Esophagus squamous epithelium (tissue), 5 donors: ENCODE results near the gene POU6F2. TPM values are rescaled to one million over a fixed set of nuclear protein-coding genes. Genes with fewer than 3 reads are reported as not detected.

Experiments used
- DNase-seq: peaks from one replicate; lab custom pipeline; 2025; lab: John Stamatoyannopoulos, UW
- H3K27ac ChIP-seq, 4 donors: fragments of 200-600 bp; sonication (generic); one replicate each; pipeline ENCODE4 v1.5.1; 2016 to 2019; ENCODE audit warnings: mild to moderate bottlenecking in 1 of 4
- H3K27me3 ChIP-seq, 4 donors: fragments of 200-600 bp; sonication (generic); 1 replicate in 3 of 4; 2 replicates in 1 of 4; pipeline versions ENCODE4 v1.5.1 to v1.6.0; 2017 to 2021; ENCODE audit warnings: antibody characterized with exemption in 1 of 4
- H3K36me3 ChIP-seq, 3 donors: fragments of 200-600 bp; sonication (generic); one replicate each; pipeline ENCODE4 v1.5.1; 2016 to 2019
- H3K4me1 ChIP-seq, 3 donors: fragments of 200-600 bp; sonication (generic); one replicate each; pipeline ENCODE4 v1.5.1; 2017 to 2019
- H3K4me3 ChIP-seq, 4 donors: fragments of 200-600 bp; sonication (generic); 1 replicate in 3 of 4; 2 replicates in 1 of 4; pipeline ENCODE4 v1.5.1; 2016 to 2019; ENCODE audit warnings: mild to moderate bottlenecking in 2 of 4, moderate library complexity in 1 of 4
- H3K9me3 ChIP-seq, 3 donors: fragments of 200-600 bp; sonication (generic); one replicate each; pipeline ENCODE4 v1.5.1; 2016 to 2019
- POLR2A ChIP-seq, 4 donors: fragments of 450-650 bp; IDR thresholded peaks; one replicate each; pipeline ENCODE4 v1.6.1; 2017; ENCODE audit warnings: antibody characterized with exemption in 4 of 4, mild to moderate bottlenecking in 4 of 4, moderate library complexity in 3 of 4
- WGBS, 2 donors: methylation state at CpG; one replicate each; pipeline ENCODE4 v1.1.5; 2018; 5-methylcytosine and 5-hydroxymethylcytosine counted together
- intact Hi-C: fragments of 100-400 bp; cut with DNase I; formaldehyde crosslinking; loops from one replicate; pipeline ENCODE4 v1.15.0; 2022
- total RNA-seq, 4 donors: library from RNA; depleted of rRNA; stranded (reverse); fragments of >200 nt; gene quantifications; one replicate each; pipeline ENCODE4 v1.1.0, GENCODE V29; 2016
- TF ChIP-seq, protein P1 (sequence below), 6 experiments: fragments of 450-650 bp in 4 of 6; fragments of 200-600 bp in 2 of 6; sonication (generic) in 2 of 6; IDR thresholded peaks; one replicate each; pipeline ENCODE4 v1.5.1; 2016 to 2019; ENCODE audit warnings: antibody characterized with exemption in 6 of 6, mild to moderate bottlenecking in 4 of 6, moderate library complexity in 4 of 6
- donor health status: DM: yes; HTN: yes; CAD: no.

The POU6F2 gene
- total RNA-seq, 4 donors from 2014 or later, result 0.76 to 1.6 TPM; not detected in 2

DNA sequence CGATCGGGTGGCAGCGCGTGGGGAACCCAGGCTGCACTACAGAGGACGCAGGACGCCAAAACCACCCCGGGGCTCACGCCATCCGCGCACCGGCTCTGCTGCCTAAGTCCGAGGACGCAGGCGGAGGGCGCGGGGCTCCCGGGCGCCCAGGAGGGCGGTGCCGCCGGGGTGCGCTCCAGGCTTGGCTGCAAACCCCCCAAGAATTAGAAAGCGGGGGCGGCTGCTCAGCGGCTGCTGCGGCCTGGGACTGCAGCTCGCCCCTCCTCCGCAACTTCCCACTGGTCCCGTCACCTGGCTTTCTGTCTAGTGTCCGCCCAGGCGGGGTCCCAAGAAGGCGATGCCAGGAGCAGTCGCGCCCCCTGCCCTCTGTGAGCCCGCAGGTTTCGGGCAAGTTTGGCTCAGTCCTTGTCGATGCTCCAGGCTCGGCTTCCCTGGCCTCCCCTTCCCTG is 1.7 kb upstream of the POU6F2 start:
- Histone ChIP-seq H3K9me3 (no peaks in the 10 kb centered on the region), H3K4me3 (peak overlapping the region in 2 of 4 donors; percentile 34 to 61), H3K4me1 (peaks cover 0 to 6% (median 0%) of the 10 kb centered on the region in 3 donors), H3K27me3 (peaks cover 0 to 27% (median 0%) of the 10 kb centered on the region in 4 donors), H3K27ac (no peak overlapping the region), H3K36me3 (no peaks in the 10 kb centered on the region)
- DNase-seq, result no peak
- intact Hi-C loops, result no loop called here
- TF ChIP-seq, protein P1, sequence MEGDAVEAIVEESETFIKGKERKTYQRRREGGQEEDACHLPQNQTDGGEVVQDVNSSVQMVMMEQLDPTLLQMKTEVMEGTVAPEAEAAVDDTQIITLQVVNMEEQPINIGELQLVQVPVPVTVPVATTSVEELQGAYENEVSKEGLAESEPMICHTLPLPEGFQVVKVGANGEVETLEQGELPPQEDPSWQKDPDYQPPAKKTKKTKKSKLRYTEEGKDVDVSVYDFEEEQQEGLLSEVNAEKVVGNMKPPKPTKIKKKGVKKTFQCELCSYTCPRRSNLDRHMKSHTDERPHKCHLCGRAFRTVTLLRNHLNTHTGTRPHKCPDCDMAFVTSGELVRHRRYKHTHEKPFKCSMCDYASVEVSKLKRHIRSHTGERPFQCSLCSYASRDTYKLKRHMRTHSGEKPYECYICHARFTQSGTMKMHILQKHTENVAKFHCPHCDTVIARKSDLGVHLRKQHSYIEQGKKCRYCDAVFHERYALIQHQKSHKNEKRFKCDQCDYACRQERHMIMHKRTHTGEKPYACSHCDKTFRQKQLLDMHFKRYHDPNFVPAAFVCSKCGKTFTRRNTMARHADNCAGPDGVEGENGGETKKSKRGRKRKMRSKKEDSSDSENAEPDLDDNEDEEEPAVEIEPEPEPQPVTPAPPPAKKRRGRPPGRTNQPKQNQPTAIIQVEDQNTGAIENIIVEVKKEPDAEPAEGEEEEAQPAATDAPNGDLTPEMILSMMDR (IDR thresholded peaks at IDR 0.05), result no peak
- no peak for TF ChIP-seq POLR2A (IDR thresholded peaks at IDR 0.05)
- WGBS, 2 donors, result no CpG with 5 or more reads among the region's 38 CpGs

DNA sequence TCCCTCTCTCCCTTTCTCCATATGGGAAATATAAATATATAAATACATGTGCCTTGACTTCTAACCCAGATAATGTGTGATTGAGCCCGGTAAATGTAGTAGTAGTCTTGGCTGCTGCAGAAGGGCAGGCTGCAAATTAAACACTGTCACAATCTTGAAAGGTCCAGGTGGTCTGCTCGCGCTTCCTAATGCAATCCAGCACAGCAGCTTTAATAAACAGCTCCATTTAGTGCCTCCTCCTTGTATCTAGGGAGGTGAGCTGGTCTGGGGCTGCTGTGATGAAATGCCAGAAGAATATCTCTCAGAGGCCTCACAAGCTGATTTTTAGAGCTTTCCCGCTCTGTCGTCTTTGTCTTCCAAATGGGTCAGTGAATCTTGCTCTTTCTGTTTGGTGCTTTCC is 782 bp downstream of the POU6F2 start:
- H3K36me3 ChIP-seq, result no peaks in the 10 kb centered on the region
- peaks cover 0 to 6% (median 0%) of the 10 kb centered on the region in 3 donors for H3K4me1 ChIP-seq
- 36 to 46% methylated on average over 5 of the region's 5 CpGs for WGBS, 2 donors
- TF ChIP-seq, protein P1 (IDR thresholded peaks at IDR 0.05), result no peak
- no peak for TF ChIP-seq POLR2A (IDR thresholded peaks at IDR 0.05)
- no peaks in the 10 kb centered on the region for H3K9me3 ChIP-seq
- intact Hi-C loops, result no loop called here
- peaks cover 0 to 27% (median 0%) of the 10 kb centered on the region in 4 donors for H3K27me3 ChIP-seq
- no peak for DNase-seq
- no peak overlapping the region for H3K27ac ChIP-seq
- H3K4me3 ChIP-seq, result no peak overlapping the region

DNA sequence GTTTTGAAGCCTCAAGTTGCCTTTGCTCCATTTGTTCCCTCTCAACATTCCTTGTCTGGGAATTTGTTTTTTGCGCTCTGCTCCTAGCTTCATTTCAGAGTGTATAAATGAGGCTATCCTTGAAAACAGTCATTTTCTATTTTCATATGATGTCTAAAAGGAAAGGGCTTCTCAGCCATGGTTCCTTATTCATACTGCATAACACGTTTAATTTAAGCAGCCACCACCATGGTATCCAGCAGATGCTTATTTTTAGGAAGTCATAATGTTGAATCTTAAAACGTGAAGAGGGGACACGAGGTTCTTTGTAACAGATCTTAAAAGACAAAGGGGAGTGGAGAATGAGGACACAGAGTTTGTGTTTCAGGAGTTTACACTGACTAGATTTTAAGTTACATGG is 14.5 kb downstream of the POU6F2 start:
- Histone ChIP-seq H3K27me3 (no peaks in the 10 kb centered on the region), H3K4me3 (no peak overlapping the region), H3K9me3 (no peaks in the 10 kb centered on the region), H3K27ac (no peak overlapping the region), H3K36me3 (no peaks in the 10 kb centered on the region), H3K4me1 (no peaks in the 10 kb centered on the region)
- WGBS, 2 donors, result 55 to 58% methylated on average over 4 of the region's 4 CpGs
- DNase-seq, result no peak
- no peak for TF ChIP-seq POLR2A (IDR thresholded peaks at IDR 0.05)
- TF ChIP-seq, protein P1 (IDR thresholded peaks at IDR 0.05), result no peak
- intact Hi-C loops, result no loop called here

DNA sequence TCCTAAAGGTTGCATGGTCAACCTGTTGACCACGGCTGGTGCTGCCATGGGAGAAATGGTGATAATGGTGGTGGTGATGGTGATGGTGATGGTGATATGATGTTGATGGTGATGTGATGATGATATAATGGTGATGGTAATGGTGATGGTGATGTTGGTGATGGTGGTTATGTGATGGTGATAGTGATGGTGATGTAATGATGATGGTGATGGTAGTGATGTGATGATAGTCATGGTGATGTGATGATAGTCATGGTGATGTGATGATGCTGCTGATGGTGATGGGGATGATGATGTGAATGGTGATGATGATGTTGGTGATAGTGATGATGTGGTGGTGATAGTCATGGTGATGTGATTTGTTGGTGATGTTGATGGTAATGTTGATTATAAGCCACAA is 23.9 kb downstream of the POU6F2 start:
- H3K36me3 ChIP-seq, result no peaks in the 10 kb centered on the region
- TF ChIP-seq, protein P1 (IDR thresholded peaks at IDR 0.05), result no peak
- TF ChIP-seq POLR2A (IDR thresholded peaks at IDR 0.05), result no peak
- H3K4me3 ChIP-seq, result no peak overlapping the region
- no peaks in the 10 kb centered on the region for H3K4me1 ChIP-seq
- intact Hi-C loops, result no loop called here
- H3K27me3 ChIP-seq, result no peaks in the 10 kb centered on the region
- H3K27ac ChIP-seq, result no peak overlapping the region
- 67 to 72% methylated on average over 1 of the region's 1 CpG for WGBS, 2 donors
- no peak for DNase-seq
- no peaks in the 10 kb centered on the region for H3K9me3 ChIP-seq

DNA sequence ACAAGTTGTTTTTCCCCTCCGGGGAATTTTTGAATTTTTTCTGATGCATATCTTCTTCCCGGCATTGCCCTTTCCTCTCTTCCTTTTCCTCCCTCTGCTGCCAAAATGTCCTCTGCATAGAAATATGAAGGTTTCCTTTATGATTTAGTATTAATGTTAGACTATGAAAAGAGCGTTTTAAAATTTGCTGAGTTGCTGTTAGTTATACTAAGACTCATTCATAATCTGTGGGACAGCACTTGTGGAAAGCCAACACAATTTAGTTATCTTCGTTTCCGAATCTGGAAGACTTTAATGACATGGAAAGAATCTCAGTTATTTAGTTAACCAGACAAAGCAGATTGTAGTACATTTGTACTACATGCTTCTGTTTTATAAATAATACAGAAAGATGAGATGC is 25.0 kb downstream of the POU6F2 start:
- intact Hi-C loops, result no loop called here
- H3K4me3 ChIP-seq, result no peak overlapping the region
- no peaks in the 10 kb centered on the region for H3K36me3 ChIP-seq
- H3K27me3 ChIP-seq, result no peaks in the 10 kb centered on the region
- no peak for DNase-seq
- TF ChIP-seq POLR2A (IDR thresholded peaks at IDR 0.05), result no peak
- TF ChIP-seq, protein P1 (IDR thresholded peaks at IDR 0.05), result no peak
- H3K4me1 ChIP-seq, result no peaks in the 10 kb centered on the region
- no peaks in the 10 kb centered on the region for H3K9me3 ChIP-seq
- H3K27ac ChIP-seq, result no peak overlapping the region
- 64 to 77% methylated on average over 5 of the region's 5 CpGs for WGBS, 2 donors
